OCI-LY1 (cell line): ENCODE results near the gene STKLD1.

ENCODE experiments used
- H2AFZ ChIP-seq: fragments of 200-600 bp; sonication (generic), shearing (Covaris generic); 2 replicates; pipeline ENCODE4 v1.6.0; 2014; ENCODE audit warnings: antibody characterized with exemption, mild to moderate bottlenecking, low read length
- H3F3A ChIP-seq: fragments of 200-600 bp; sonication (generic), shearing (Covaris generic); 2 replicates; pipeline ENCODE4 v1.6.0; 2014; ENCODE audit warnings: mild to moderate bottlenecking, antibody characterized with exemption, low read length, moderate library complexity; ENCODE audit not compliant: insufficient read depth
- H3K27ac ChIP-seq: fragments of 200-600 bp; sonication (generic); 2 replicates; pipeline ENCODE4 v1.5.1; 2014; ENCODE audit warnings: low read length, mixed run types, mild to moderate bottlenecking, low read depth; ENCODE audit not compliant: poor library complexity, severe bottlenecking
- H3K27me3 ChIP-seq: fragments of 200-600 bp; sonication (generic); 2 replicates; pipeline ENCODE4 v1.6.0; 2014; ENCODE audit warnings: antibody characterized with exemption, mild to moderate bottlenecking, low read length, moderate library complexity; ENCODE audit not compliant: insufficient read depth
- H3K36me3 ChIP-seq: fragments of 200-600 bp; sonication (generic); 2 replicates; pipeline ENCODE4 v1.6.1; 2014; ENCODE audit warnings: mild to moderate bottlenecking, antibody characterized with exemption, low read length, moderate library complexity, mixed read lengths; ENCODE audit not compliant: insufficient read depth
- H3K4me1 ChIP-seq: fragments of 200-600 bp; sonication (generic); 2 replicates; pipeline ENCODE4 v1.5.1; 2014; ENCODE audit warnings: mild to moderate bottlenecking, low read length, moderate library complexity; ENCODE audit not compliant: insufficient read depth, severe bottlenecking
- H3K4me2 ChIP-seq: fragments of 200-600 bp; sonication (generic), shearing (Covaris generic); 2 replicates; pipeline ENCODE4 v1.6.1; 2014; ENCODE audit warnings: low read length
- H3K4me3 ChIP-seq: fragments of 200-600 bp; sonication (generic); 2 replicates; pipeline ENCODE4 v1.5.1; 2014; ENCODE audit warnings: low read length, low read depth, mild to moderate bottlenecking, mixed read lengths; ENCODE audit not compliant: poor library complexity, severe bottlenecking
- H3K79me2 ChIP-seq: fragments of 200-600 bp; shearing (Covaris generic); 2 replicates; pipeline ENCODE4 v1.6.1; 2016; ENCODE audit warnings: mixed run types, low read length, mixed read lengths; ENCODE audit not compliant: insufficient read depth
- H3K9ac ChIP-seq: fragments of 200-600 bp; sonication (generic), shearing (Covaris generic); 2 replicates; pipeline ENCODE4 v1.6.1; 2014; ENCODE audit warnings: mild to moderate bottlenecking, low read length, mixed read lengths
- H3K9me2 ChIP-seq: fragments of 200-600 bp; sonication (generic), shearing (Covaris generic); 2 replicates; pipeline ENCODE4 v1.6.1; 2014; ENCODE audit warnings: low read depth, mild to moderate bottlenecking, low read length, mixed read lengths
- H3K9me3 ChIP-seq: fragments of 200-600 bp; shearing (Covaris generic); 2 replicates; pipeline ENCODE4 v1.6.1; 2014; ENCODE audit warnings: low read length, mixed read lengths
- H4K20me1 ChIP-seq: fragments of 200-600 bp; sonication (generic), shearing (Covaris generic); 2 replicates; pipeline ENCODE4 v1.6.0; 2016; ENCODE audit warnings: mild to moderate bottlenecking, low read length; ENCODE audit not compliant: insufficient read depth
- EZH2 ChIP-seq: fragments of 200-600 bp; sonication (generic), shearing (Covaris generic); IDR thresholded peaks from 2 replicates; pipeline ENCODE4 v1.8.0; 2017; ENCODE audit warnings: borderline replicate concordance, mixed run types, mild to moderate bottlenecking, antibody characterized with exemption, low read length, moderate library complexity, mixed read lengths
- TF ChIP-seq, protein P1 (sequence below): fragments of 200-600 bp; sonication (generic), shearing (Covaris generic); IDR thresholded peaks from 2 replicates; pipeline ENCODE4 v1.5.1; 2017; ENCODE audit warnings: mild to moderate bottlenecking, antibody characterized with exemption, low read length, moderate library complexity, mixed read lengths

Gene STKLD1

DNA sequence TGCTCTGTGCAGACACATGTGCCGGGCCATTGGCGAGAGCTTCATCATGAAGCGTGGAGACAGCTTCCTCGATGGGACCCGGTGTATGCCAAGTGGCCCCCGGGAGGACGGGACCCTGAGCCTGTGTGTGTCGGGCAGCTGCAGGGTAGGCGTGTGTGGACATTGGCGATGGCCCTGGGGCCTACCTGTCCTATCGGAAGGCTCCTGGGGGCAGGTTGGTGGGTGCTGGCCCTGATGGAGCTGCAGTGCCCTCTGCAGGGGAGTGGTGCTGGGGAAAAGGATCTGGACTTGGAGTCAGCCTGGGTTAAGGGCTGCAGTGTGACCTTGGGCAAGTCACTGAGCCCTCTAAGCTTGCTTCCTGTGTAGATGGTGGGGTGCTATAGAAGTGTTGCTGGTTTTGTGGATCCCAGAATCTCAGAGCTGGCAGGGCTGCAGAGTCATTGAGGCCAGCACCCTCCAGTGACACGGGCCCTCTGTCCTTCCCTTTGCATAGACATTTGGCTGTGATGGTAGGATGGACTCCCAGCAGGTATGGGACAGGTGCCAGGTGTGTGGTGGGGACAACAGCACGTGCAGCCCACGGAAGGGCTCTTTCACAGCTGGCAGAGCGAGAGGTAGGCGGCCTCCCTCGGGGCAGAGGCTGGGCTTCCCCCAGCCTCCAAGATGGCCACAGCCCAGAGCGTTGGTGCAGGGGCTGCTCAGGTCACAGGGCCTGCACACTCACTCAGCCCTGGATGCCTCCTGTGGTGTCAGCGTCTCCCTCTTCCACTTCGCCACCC is 61.8 kb downstream of the STKLD1 start:
- Histone ChIP-seq H3K9me3 (no peaks in the 10 kb centered on the region), H3K79me2 (no peaks in the 10 kb centered on the region), H3K9ac (no peak overlapping the region), H3K4me2 (no peak overlapping the region), H3K36me3 (no peaks in the 10 kb centered on the region), H3K27ac (no peak overlapping the region), H2AFZ (no peak overlapping the region), H3K4me3 (no peak overlapping the region), H3K9me2 (no peaks in the 10 kb centered on the region), H4K20me1 (no peaks in the 10 kb centered on the region), H3K4me1 (no peaks in the 10 kb centered on the region), H3K27me3 (0 out of 2 replicates have a peak, but pooled peaks cover under 1% of the 10 kb centered on the region), H3F3A (no peaks in the 10 kb centered on the region)
- TF ChIP-seq EZH2: no peak
- TF ChIP-seq, protein P1, sequence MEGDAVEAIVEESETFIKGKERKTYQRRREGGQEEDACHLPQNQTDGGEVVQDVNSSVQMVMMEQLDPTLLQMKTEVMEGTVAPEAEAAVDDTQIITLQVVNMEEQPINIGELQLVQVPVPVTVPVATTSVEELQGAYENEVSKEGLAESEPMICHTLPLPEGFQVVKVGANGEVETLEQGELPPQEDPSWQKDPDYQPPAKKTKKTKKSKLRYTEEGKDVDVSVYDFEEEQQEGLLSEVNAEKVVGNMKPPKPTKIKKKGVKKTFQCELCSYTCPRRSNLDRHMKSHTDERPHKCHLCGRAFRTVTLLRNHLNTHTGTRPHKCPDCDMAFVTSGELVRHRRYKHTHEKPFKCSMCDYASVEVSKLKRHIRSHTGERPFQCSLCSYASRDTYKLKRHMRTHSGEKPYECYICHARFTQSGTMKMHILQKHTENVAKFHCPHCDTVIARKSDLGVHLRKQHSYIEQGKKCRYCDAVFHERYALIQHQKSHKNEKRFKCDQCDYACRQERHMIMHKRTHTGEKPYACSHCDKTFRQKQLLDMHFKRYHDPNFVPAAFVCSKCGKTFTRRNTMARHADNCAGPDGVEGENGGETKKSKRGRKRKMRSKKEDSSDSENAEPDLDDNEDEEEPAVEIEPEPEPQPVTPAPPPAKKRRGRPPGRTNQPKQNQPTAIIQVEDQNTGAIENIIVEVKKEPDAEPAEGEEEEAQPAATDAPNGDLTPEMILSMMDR: peak; percentile 54

GRCh38 chr9:133439337-133439736 is 63.2 kb downstream of the STKLD1 start:
- H3K4me2 ChIP-seq: no peak overlapping the region

GRCh38 chr9:133440874-133441273 is 64.7 kb downstream of the STKLD1 start:
- Histone ChIP-seq H3K4me1 (no peaks in the 10 kb centered on the region), H3K79me2 (no peaks in the 10 kb centered on the region), H3K9me2 (no peaks in the 10 kb centered on the region), H3K36me3 (no peaks in the 10 kb centered on the region), H3K27me3 (no peaks in the 10 kb centered on the region), H3K4me3 (no peak overlapping the region), H3K9me3 (no peaks in the 10 kb centered on the region), H3K9ac (no peak overlapping the region), H2AFZ (no peak overlapping the region), H3K4me2 (no peak overlapping the region), H4K20me1 (no peaks in the 10 kb centered on the region), H3K27ac (no peak overlapping the region), H3F3A (no peaks in the 10 kb centered on the region)
- TF ChIP-seq, protein P1: no peak
- TF ChIP-seq EZH2: no peak

More at GRCh38 chr9:133439337-133439736, 63.2 kb downstream of the STKLD1 start:
- Histone ChIP-seq H3K27ac (no peak overlapping the region), H3K9me3 (no peaks in the 10 kb centered on the region), H2AFZ (no peak overlapping the region), H3F3A (no peaks in the 10 kb centered on the region), H3K4me1 (no peaks in the 10 kb centered on the region), H3K9me2 (no peaks in the 10 kb centered on the region), H3K4me3 (no peak overlapping the region), H3K36me3 (no peaks in the 10 kb centered on the region), H4K20me1 (no peaks in the 10 kb centered on the region), H3K27me3 (no peaks in the 10 kb centered on the region), H3K9ac (no peak overlapping the region), H3K79me2 (no peaks in the 10 kb centered on the region)
- TF ChIP-seq, protein P1: no peak
- no peak for TF ChIP-seq EZH2
